Eye (tissue), 1 donor: ENCODE results near the gene PGBD4.
"Not testable (repeated sequence)": the region's sequence is repeated elsewhere in the genome, so short reads cannot be mapped to it uniquely, and the experiment has no call there.

Experiments
- DNase-seq: peaks from one replicate; pipeline ENCODE4 v3.0.0-alpha.2; 2015

PGBD4 gene

GRCh38 chr15:34114739-34115138, 12.9 kb downstream of the PGBD4 start:
- no peak for DNase-seq

GRCh38 chr15:34116620-34117019, 14.7 kb downstream of the PGBD4 start:
- DNase-seq, result no peak

- no peak for DNase-seq
These were observed 17.4 kb downstream of the PGBD4 start for GRCh38 chr15:34119291-34119690.

GRCh38 chr15:34120420-34120819, 18.5 kb downstream of the PGBD4 start:
- DNase-seq, result not testable (repeated sequence)

GRCh38 chr15:34121786-34122185, 19.9 kb downstream of the PGBD4 start:
- not testable (repeated sequence) for DNase-seq

- DNase-seq, result no peak
These were observed 20.9 kb downstream of the PGBD4 start for GRCh38 chr15:34122771-34123183.

- DNase-seq, result no peak
These were observed 22.8 kb downstream of the PGBD4 start for GRCh38 chr15:34124651-34125050.

GRCh38 chr15:34125945-34126344, 24.1 kb downstream of the PGBD4 start:
- DNase-seq, result no peak

GRCh38 chr15:34126522-34126921, 24.6 kb downstream of the PGBD4 start:
- DNase-seq, result no peak

GRCh38 chr15:34128898-34129297, 27.0 kb downstream of the PGBD4 start:
- no peak for DNase-seq

- DNase-seq, result no peak
These were observed 31.0 kb downstream of the PGBD4 start for GRCh38 chr15:34132881-34133280.

- DNase-seq, result no peak
These were observed 31.6 kb downstream of the PGBD4 start for GRCh38 chr15:34133511-34133910.

- no peak for DNase-seq
These were observed 45.7 kb downstream of the PGBD4 start for GRCh38 chr15:34147371-34148140.

GRCh38 chr15:34154725-34155204, 52.9 kb downstream of the PGBD4 start:
- no peak for DNase-seq

- DNase-seq, result no peak
These were observed 54.0 kb downstream of the PGBD4 start for GRCh38 chr15:34155859-34156258.
